AG20443 (cell line): Measurements from ENCODE around the gene DCHS1.
A peak's percentile ranks its signal among the peaks of the same experiment; 100 is the strongest.
"Not testable (repeated sequence)": the region's sequence is repeated elsewhere in the genome, so short reads cannot be mapped to it uniquely, and the experiment has no call there.

ENCODE experiments used
- DNase-seq: peaks from one replicate; pipeline ENCODE4 v3.0.0; 2012; ENCODE audit warnings: low spot score, mixed read lengths

The DCHS1 gene, protein sequence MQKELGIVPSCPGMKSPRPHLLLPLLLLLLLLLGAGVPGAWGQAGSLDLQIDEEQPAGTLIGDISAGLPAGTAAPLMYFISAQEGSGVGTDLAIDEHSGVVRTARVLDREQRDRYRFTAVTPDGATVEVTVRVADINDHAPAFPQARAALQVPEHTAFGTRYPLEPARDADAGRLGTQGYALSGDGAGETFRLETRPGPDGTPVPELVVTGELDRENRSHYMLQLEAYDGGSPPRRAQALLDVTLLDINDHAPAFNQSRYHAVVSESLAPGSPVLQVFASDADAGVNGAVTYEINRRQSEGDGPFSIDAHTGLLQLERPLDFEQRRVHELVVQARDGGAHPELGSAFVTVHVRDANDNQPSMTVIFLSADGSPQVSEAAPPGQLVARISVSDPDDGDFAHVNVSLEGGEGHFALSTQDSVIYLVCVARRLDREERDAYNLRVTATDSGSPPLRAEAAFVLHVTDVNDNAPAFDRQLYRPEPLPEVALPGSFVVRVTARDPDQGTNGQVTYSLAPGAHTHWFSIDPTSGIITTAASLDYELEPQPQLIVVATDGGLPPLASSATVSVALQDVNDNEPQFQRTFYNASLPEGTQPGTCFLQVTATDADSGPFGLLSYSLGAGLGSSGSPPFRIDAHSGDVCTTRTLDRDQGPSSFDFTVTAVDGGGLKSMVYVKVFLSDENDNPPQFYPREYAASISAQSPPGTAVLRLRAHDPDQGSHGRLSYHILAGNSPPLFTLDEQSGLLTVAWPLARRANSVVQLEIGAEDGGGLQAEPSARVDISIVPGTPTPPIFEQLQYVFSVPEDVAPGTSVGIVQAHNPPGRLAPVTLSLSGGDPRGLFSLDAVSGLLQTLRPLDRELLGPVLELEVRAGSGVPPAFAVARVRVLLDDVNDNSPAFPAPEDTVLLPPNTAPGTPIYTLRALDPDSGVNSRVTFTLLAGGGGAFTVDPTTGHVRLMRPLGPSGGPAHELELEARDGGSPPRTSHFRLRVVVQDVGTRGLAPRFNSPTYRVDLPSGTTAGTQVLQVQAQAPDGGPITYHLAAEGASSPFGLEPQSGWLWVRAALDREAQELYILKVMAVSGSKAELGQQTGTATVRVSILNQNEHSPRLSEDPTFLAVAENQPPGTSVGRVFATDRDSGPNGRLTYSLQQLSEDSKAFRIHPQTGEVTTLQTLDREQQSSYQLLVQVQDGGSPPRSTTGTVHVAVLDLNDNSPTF (N-terminal part only)

DNA sequence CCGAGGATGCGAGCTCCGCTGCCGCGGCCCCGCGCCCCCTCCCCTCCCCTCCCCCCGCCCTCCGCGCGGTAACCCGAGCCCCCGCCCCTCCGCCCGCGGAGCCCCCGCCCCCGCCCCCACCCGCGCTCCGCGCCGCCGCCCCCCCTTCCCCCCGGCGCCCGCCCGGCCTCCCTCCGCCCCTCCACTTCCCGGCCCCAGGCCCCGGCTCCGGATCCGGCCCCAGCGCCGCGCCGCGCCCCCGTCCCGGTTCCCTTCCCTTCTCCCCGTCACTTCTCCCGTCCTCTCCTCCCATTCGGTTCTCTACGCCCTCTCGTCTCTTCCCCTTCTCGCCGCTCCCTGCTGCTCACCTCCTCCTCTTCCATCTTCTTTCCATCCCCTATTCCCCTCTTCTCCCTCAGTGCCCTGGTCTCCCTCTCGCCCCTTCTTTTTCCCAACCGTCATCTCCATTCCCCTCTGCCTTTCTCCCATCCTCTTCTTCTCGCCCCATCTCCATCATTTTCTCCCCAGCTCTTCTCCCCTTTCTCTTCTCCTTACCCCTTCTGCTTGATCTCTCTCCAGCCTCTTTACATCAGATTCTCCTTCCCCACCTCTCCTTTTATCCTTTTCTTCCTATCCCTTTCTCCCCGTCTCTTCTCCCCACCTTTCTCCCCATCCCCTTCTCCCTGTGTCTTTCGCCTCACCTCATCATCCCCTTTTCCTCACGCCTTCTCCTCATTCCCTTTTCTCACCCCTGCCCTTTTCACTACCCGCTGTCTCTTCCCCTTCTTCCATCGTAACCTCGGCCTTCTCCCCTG is at the start of gene DCHS1:
Gene DCHS1 (minus strand): TSS at position 20 of the 794 bp plus-strand sequence. CDS start 14,196 bp downstream, outside the sequence.
- DNase-seq, result peak; percentile 62

DNA sequence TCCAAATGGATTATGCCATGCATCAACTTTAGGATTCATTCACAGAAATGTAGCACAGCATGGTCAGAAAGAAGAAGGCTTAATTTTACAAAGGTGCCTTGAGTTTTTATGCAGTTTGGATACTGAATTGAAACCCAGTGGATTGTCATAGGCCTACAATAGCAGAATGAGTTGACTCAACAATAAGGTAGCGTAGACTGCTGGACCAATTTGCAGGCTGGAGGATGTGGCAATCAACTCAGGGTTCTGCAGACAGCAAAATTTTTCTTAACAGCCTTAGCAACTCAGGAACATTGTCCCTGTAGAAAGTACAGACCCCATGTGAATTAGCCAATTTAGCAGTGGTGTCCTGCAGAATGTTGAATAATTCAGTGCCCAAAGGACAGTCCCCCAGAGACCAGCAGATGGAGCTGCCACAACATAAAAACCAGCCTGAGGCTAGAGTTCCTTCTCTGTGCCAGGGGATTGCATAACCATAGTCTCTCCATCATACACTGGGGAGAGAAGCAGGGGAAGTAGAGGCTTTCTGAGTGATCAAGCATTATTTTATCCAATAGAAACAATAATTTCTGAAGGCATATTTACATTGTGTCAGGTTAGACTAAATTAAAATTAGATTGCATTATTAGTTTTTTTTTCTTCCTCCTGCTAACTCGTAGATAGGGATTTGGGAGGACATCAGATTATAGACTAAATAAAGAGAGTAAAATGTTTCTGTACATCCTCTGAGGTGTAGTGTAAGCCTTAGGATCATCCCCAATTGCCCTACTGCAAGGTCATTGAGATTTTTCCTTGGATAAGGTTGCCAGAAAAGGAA is 47.8 kb upstream of the DCHS1 start:
- peak; percentile 79 for DNase-seq

DNA sequence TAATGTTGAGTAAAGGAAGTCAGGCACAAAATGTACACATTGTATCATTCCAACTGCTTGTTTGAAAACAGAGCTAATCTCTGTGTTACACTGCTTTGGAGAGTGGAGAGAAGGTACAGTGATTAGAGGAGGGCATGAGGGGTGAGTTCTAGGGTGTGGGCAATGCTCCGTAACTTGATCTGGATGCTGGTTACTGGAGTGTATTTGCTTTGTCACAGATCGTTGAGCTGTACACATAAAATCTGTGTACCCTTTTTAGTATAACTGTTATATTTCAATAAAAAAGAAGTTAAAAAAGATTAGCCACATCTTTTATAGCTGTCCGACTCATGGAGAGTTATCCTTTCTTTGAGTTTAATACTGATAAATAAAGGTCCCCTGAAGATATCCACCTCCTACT is 46.3 kb upstream of the DCHS1 start:
- DNase-seq, result not testable (repeated sequence)

DNA sequence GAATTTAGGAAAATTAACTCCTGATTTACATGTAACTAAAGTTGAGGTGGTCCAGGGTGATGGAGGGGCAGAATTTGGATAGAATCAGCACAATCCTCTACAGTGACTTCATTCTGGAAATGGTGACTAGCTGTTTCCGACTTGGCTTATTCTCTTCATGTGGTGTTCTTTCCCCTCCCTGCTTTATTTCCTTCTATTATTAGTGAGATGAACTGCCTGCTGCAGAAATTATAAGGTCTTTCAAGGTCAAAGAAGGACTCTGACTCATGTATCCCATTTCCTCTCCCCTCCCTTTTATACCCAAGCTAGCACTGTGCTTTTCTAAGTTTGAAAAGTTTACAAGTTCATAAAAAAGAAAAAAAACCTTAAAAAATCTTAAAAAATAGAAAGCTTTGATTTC is 39.8 kb upstream of the DCHS1 start:
- DNase-seq, result peak; percentile 45

DNA sequence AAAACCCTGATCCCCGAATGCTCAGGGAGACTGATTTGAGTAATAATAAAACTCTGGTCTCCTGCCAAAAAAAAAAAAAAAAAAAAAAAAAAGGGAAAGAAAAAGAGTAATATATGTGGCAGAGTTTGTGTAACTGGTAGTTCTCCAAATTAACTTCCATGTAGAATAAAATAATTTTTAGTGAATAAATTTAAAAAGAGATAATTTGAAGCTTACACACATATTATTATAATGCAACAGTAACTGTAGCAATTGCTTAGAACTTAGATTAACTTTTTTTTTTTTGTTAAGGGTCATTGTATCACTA is 38.6 kb upstream of the DCHS1 start:
- no peak for DNase-seq

DNA sequence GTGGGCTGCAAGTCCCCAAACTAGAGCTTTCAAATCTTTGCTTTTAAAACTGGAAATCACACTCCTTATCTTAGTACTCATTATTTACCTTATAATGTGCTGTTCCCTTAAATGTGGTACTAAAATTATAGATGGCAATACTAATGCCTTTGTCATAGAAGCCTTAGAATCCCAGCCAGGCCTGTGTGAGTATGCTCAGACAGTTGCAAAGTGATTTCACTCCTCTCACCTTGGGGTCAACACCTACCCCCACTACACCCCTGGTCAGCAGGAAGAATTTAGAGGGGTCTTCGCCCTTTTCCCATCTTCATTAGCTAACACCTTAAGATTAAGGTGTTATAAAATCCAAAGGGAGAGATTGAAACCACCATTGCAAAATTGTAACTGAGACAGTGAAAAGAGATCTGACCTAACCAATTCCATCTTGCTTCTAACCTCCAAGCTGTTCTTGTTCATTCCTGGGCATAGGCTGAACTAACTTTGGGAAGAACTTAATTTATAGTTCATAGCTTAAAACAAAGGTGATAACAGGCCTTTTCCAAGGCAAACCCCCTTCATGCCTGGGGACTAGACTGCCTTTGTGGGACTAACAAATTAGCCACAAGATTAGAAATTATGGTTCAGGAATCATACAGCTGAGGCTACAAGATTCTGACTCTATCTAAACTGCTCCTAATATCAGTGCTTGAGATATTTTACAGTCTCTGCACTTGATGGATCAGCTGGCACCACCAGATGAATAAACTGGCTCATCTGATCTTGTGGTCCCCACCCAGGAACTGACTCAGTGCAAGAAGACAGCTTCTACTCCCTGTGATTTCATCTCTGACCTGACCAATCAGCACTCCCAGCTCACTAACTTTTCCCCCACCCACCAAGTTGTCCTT is 38.0 kb upstream of the DCHS1 start:
- no peak for DNase-seq

DNA sequence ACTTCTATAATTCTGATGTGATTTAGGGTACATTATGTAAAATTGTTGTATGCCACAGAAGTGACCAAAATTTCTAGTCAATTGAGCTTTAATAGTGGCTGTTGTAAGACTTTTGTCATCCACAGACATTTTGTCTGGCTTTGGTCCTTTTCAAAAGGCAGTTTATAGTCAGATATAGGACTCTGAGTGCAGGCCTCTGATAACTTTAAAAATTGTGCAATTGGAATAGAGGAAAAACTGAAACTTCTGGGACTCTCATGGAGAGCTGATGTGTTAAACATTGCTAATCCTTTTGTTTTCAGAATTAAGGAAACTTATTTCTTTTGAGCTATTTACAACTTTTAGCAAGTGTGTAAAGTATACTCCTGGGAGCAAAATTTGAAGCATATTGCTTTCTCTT is 36.5 kb upstream of the DCHS1 start:
- no peak for DNase-seq

DNA sequence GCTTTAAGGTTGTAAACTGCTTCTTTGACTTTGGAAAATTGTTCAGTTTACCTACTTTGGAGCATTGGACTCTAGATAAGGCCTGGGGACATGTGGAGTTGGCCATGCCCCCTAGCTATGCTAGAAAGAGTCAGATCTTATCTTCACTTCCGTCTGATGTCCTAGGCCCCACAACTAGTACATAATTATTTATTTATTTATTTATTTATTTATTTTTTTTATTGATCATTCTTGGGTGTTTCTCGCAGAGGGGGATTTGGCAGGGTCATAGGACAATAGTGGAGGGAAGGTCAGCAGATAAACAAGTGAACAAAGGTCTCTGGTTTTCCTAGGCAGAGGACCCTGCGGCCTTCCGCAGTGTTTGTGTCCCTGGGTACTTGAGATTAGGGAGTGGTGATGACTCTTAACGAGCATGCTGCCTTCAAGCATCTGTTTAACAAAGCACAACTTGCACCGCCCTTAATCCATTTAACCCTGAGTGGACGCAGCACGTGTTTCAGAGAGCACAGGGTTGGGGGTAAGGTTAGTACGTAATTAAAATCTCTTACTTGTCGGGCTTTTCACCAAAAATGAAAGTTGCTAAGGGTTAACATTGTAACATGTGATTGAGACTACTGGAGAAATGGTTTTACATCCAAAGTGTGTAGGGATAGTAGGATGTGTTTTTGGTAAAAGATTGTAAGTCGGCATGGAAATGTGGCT is 35.0 kb upstream of the DCHS1 start:
- DNase-seq, result not testable (repeated sequence)

DNA sequence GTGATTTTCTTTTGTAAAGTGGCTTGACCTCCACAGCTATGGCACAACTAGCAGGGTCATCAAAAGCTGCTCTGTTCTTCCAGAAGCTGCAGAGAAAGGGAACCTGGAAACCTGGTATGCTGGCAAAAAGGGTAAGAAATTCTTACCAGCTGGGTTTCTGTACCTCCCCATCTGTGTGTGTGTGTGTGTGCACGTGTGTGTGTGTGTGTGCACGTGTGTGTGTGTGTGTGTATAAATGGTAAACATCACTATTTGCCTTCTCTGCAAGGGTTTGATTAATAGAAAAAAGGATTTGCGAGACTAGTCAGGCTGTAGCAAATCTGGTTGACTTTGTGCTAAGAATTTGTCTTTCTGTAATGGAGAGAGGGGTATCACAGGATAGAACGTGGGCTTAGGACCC is 32.3 kb upstream of the DCHS1 start:
- DNase-seq, result no peak

DNA sequence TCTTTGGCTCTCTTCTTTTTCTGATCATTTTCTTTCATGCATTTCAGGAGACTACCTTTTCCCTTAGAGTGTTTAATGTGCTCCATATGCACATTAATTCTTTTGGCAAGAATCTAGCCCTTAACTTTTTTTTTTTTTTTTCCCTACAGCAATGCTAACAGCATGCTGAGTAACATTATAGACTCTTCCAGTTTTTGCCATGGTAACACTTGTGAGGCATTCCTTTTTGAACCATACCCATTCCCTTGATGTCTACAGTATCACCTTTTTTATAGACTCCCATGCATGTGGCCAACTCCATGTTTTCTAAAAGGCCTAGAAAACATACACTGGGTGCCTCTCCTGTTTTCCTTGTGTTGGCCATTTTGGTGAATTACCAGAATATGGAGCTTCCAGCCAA is 30.4 kb upstream of the DCHS1 start:
- DNase-seq, result no peak

DNA sequence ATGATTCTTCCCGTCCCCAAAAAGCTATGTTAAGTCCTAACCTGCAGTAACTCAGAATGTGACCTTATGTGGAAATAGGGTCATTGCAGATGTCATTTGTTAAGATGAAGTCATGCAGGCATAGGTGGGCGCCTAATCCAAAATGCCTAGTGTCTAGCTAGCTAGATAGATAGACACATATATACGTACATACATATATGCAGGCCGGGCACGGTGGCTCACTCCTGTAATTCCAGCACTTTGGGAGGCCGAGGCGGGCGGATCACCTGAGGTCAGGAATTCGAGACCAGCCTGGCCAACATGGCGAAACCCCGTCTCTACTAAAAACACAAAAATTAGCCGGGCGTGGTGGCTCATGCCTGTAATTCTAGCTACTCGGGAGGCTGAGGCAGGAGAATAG is 28.5 kb upstream of the DCHS1 start:
- not testable (repeated sequence) for DNase-seq

DNA sequence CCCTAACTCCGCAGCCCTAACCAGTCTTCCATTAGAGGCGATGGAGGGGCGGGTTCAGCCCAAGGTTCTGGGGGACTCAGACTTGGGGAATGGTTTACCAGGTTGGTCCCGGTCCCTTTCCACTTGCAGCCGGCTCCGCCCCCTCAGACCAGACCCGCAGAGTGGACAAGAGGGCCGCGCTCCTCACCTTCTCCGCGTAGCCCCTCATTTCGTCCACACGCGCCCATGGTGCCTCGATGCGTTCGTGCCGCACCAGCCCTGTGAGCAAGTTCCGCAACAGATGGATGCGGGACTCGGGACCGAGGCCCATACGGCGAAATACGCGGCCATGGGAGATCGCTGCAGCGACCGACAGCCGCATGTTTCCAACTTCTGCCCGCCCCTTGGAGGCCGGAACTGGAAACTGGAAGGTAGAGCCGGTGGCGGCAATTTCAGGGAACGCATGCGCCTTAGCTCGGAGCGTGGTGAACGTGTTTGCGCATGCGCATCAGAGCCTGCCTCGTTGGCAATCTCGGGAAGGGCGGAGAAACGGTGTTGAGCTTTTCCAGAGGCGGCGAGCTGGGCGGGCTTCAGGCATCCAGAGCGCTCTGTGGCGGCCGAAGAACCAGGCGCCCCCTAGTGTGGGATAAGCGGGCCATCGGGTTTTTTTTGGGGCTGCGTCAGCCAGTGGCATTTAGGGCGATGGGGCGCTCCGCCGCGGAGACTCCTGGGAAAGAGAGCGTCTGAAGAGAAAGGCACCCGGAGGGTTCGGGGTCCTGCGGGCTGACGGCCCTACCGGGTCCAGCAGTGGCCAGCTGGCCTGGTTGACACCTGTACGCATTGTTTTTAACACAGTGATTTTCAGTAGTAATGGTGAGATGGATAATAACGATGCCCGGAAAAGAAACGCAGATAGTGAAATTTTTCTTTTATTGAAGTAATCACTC is 27.6 kb upstream of the DCHS1 start, which contains the start of gene MRPL17:
Gene MRPL17 (minus strand): TSS at position 405 of the 926 bp plus-strand sequence. CDS start 44 bp downstream, at position 361.
- peak; percentile 100 for DNase-seq

DNA sequence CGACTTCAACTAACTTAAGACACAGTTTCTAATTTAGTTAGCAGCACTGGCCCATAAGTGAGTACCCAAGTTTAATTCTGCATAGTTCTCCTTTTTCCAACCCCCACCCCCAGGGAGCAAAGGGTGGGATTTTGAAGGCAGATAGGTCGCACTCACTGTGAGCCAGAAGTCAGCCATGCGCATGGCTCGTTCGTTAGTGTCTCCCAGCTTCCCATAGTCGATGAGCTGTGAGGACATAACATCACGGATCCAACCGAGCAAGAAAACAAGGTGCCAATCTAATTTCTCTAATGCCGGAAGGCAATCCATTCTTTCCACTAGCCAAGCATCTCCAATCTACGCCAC is 27.0 kb upstream of the DCHS1 start:
- DNase-seq, result no peak

DNA sequence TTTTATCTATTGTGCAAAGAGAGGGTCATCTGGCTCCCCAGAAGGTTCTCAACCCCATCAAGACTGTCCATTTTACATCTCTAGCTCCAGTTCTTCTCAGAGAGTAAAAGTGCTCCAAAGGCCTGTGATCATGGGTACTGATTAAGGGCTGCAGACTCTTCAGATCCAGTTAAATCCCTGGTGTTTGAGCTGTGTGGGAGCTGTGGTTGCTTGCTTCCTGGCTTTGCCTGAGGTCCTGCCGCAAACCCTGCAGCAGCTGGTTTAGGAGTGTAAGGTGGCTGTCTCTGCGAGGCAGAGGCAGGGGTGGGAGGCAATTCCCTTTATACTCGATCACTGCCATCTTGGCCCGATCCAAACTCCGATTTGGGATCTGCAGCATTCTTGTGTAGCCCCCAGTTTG is 26.3 kb upstream of the DCHS1 start:
- peak; percentile 29 for DNase-seq

DNA sequence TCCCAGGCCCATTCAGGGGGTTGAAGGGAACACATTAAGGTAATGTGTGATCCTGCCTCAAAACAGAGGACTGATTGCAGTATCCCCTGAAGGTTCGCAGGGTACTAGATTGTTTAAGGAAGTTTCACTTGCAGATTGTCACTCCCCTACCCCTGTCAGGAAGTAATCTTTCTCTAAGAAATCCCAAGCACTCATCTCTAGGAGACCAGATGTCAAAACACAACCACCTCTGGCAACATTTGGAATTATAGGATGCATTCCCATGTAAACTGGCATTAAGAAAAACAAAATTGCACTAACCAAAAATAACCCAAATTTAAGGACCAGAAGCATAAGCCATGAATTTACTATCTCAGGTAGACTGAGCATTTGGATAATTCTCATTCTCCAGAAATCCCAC is 25.9 kb upstream of the DCHS1 start:
- no peak for DNase-seq

DNA sequence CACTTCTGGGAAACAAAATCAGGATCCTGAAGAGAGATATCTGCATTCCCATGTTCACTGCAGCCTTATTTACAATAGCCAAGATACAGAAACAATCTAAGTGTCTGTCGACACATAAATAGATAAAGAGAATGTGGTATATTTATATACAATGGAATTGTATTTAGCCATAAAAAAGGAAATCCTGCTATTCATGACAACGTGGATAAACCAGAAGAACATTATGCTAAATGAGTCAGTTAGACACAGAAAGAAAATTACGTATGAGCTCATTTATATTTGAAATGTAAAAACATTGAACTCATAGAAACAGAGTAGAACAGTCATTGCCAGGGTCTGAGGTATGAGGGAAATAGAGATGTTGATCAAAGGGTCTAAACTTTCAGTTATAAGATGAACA is 21.4 kb upstream of the DCHS1 start:
- DNase-seq, result no peak

DNA sequence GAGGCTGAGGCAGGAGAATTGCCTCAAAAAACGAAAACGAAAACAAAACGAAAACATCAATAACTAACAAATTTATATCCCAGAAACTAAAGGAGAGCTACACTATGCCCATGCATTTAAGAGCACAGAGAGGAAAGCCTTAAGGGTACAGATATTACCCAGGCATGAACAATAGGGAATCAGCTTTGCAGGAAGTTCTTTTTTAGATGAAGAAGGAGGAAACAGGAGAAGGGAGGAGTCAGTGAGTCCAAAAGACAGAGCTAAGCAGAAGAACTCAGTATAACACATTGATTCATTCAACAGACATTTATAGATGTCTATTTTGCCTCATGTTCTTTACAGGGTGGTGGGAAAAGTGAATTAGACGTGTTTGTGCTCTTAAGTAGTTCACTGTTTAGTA is 19.3 kb upstream of the DCHS1 start:
- no peak for DNase-seq

DNA sequence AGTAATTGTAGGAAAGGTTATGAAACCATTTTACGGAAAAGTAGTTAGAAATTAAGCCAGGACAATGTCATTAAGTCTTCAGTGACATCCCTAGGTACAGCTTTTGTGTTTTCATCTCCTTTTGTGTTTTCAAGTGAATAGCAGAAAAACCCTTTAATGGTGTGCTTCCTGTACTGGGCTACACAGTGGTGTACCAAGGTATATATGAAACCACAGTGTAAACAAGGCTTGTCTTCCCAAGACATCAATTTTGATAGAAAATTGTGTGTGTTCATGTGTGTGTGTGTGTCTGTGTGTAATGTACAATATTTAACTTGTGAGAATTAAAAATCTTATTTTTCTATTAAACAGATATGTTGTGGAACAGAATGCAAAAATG is 18.6 kb upstream of the DCHS1 start:
- DNase-seq, result no peak
